Activated CD4-positive, alpha-beta memory T cell treated with anti-CD3 and anti-CD28 coated beads for 36 hours (primary cell): Measurements from ENCODE around the gene PPP2CA. TPM values are rescaled to one million over a fixed set of nuclear protein-coding genes. Genes with fewer than 3 reads are reported as not detected.
"Not testable (repeated sequence)": the region's sequence is repeated elsewhere in the genome, so short reads cannot be mapped to it uniquely, and the experiment has no call there.

Experiments
- CTCF ChIA-PET: fragments of 350-600 bp; sonication (Branson Sonifier 250); formaldehyde crosslinking; loops from one replicate; lab custom pipeline; 2021; ENCODE audit warnings: antibody characterized with exemption, inconsistent platforms; lab: Charles Lee
- POLR2A ChIA-PET: fragments of 350-600 bp; sonication (Branson Sonifier 250); formaldehyde crosslinking; loops from one replicate; lab custom pipeline; 2021; ENCODE audit warnings: antibody characterized with exemption; lab: Charles Lee
- DNase-seq: peaks from one replicate; pipeline ENCODE4 v3.0.0-alpha.2; 2020
- H3K27ac Mint-ChIP-seq: one replicate; pipeline ENCODE4 v1.8.0; 2021; ENCODE audit warnings: mixed read lengths
- H3K27me3 Mint-ChIP-seq: one replicate; pipeline ENCODE4 v1.8.0; 2021; ENCODE audit warnings: mixed read lengths
- H3K36me3 Mint-ChIP-seq: one replicate; pipeline ENCODE4 v1.8.0; 2021; ENCODE audit warnings: mixed read lengths
- H3K4me1 Mint-ChIP-seq: one replicate; pipeline ENCODE4 v1.8.0; 2021; ENCODE audit warnings: low read depth, mixed read lengths
- H3K4me3 Mint-ChIP-seq: one replicate; pipeline ENCODE4 v1.8.0; 2021; ENCODE audit warnings: mild to moderate bottlenecking, mixed read lengths
- H3K9me3 Mint-ChIP-seq: one replicate; pipeline ENCODE4 v1.8.0; 2021; ENCODE audit warnings: mixed read lengths
- intact Hi-C: fragments of 100-400 bp; cut with micrococcal nuclease; formaldehyde crosslinking; loops from one replicate; pipeline ENCODE4 v1.15.1; 2023
- total RNA-seq, 2 experiments: library from RNA; stranded (reverse); gene quantifications; one replicate each; pipeline ENCODE4 v1.2.3, GENCODE V29; 2021

Gene PPP2CA
- total RNA-seq, 2 experiments from 2014 or later: 144 to 164 TPM

DNA sequence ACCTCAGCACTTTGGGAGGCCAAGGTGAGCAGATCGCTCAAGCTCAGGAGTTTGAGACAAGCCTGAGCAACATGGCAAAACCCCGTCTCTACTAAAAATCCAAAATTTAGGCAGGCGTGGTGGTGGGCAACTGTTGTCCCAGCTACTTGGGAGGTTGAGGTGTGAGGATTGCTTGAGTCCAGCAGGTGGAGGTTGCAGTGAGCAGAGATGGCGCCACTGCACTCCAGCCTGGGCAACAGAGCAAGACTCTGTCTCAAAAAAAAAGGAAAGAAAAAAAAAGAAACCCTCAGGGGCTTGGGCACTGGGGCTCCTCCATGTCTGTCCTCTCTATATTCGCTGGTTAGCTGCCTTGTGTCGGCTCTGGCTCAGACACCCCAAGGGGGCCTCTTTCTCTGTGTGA, 10.9 kb upstream of the PPP2CA start:
- H3K4me1 Mint-ChIP-seq: no peaks in the 10 kb centered on the region

GRCh38 chr5:134236318-134236717, 10.4 kb upstream of the PPP2CA start:
- Mint-ChIP-seq H3K27ac (no peak overlapping the region), H3K9me3 (no peaks in the 10 kb centered on the region), H3K4me1 (no peaks in the 10 kb centered on the region), H3K36me3 (no peaks in the 10 kb centered on the region), H3K4me3 (no peak overlapping the region), H3K27me3 (no peaks in the 10 kb centered on the region)
- no peak for DNase-seq
- intact Hi-C loops: no loop called here
- CTCF ChIA-PET: interaction anchor here (0.5 to 1.6 kb wide), 5 partner anchors 9 to 553 kb away, joined by 3 to 4 read pairs (median 3); no protein-coding TSS in a partner anchor
- POLR2A ChIA-PET: interaction anchor here (1.9 kb wide), 1 partner anchor 10 kb away, joined by 5 read pairs; the partner anchor contains the start of gene PPP2CA

More for the DNA sequence above, 10.9 kb upstream of the PPP2CA start:
- Mint-ChIP-seq H3K9me3 (no peaks in the 10 kb centered on the region), H3K36me3 (no peaks in the 10 kb centered on the region), H3K27me3 (no peaks in the 10 kb centered on the region), H3K4me3 (no peak overlapping the region), H3K27ac (no peak overlapping the region)
- DNase-seq: no peak
- ChIA-PET CTCF (interaction anchor here (0.9 to 1.6 kb wide), 4 partner anchors 10 to 197 kb away, joined by 3 to 4 read pairs (median 3); no protein-coding TSS in a partner anchor), POLR2A (interaction anchor here (1.9 kb wide), 1 partner anchor 10 kb away, joined by 5 read pairs; the partner anchor contains the start of gene PPP2CA)
- intact Hi-C loops: no loop called here

DNA sequence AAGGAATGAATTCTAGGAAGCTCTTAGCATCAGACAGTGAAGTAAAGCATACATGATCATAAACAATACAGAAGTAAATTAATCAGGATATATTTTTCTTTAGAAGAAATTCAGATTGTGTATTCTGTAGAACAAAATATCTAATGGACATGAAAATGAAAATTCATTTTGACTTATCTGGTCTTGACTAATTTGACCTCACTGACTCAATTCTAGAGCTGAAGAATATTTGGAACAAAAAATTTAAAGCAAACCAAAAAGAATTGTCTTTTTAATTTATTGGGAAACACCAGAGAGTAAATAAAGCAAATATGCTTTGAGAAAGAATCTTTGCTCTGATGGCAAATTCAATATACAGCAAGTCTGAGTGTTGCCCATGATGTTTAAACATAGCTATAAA, 2.8 kb upstream of the PPP2CA start:
- Mint-ChIP-seq H3K9me3 (no peaks in the 10 kb centered on the region), H3K36me3 (peaks cover 18% of the 10 kb centered on the region)
- POLR2A ChIA-PET: no interaction called here

GRCh38 chr5:134227776-134228175, 1.9 kb upstream of the PPP2CA start:
- no peak overlapping the region for H3K27ac Mint-ChIP-seq
- intact Hi-C loops: loop anchor here (5.0 to 10.0 kb wide), 6 partner anchors 60 to 1493 kb away; partner anchors contain the start of genes KIF3A, PCBD2 and VDAC1

More for the DNA sequence above, 2.8 kb upstream of the PPP2CA start:
- H3K4me3 Mint-ChIP-seq: no peak overlapping the region
- CTCF ChIA-PET: interaction anchor here (1.3 kb wide), 1 partner anchor 20 kb away, joined by 3 read pairs; no protein-coding TSS in a partner anchor
- no peak overlapping the region for H3K27ac Mint-ChIP-seq
- no peaks in the 10 kb centered on the region for H3K27me3 Mint-ChIP-seq
- DNase-seq: no peak
- intact Hi-C loops: loop anchor here (5.0 to 10.0 kb wide), 6 partner anchors 59 to 1494 kb away; partner anchors contain the start of genes KIF3A, PCBD2 and VDAC1
- H3K4me1 Mint-ChIP-seq: peaks cover 27% of the 10 kb centered on the region

GRCh38 chr5:134227259-134227658, 1.4 kb upstream of the PPP2CA start:
- ChIA-PET POLR2A (interaction anchor here (1.0 to 3.2 kb wide), 4 partner anchors 9 to 145 kb away, joined by 3 to 42 read pairs (median 4); partner anchors contain the start of gene SKP1), CTCF (interaction anchor here (0.6 to 3.2 kb wide), 6 partner anchors 9 to 511 kb away, joined by 3 to 11 read pairs (median 3); partner anchors contain the start of gene CAMLG)
- peak overlapping the region; percentile 95 for H3K4me3 Mint-ChIP-seq
- intact Hi-C loops: loop anchor here (5.0 to 10.0 kb wide), 6 partner anchors 60 to 1492 kb away; partner anchors contain the start of genes KIF3A, PCBD2 and VDAC1
- H3K9me3 Mint-ChIP-seq: no peaks in the 10 kb centered on the region
- peaks cover 23% of the 10 kb centered on the region for H3K36me3 Mint-ChIP-seq
- H3K4me1 Mint-ChIP-seq: peaks cover 38% of the 10 kb centered on the region
- peak overlapping the region; percentile 97 for H3K27ac Mint-ChIP-seq
- DNase-seq: peak; percentile 22
- H3K27me3 Mint-ChIP-seq: no peaks in the 10 kb centered on the region

More at GRCh38 chr5:134227776-134228175, 1.9 kb upstream of the PPP2CA start:
- H3K27me3 Mint-ChIP-seq: no peaks in the 10 kb centered on the region
- POLR2A ChIA-PET: interaction anchor here (1.0 to 3.2 kb wide), 2 partner anchors 14 to 52 kb away, joined by 3 to 42 read pairs; partner anchors contain the start of gene SKP1
- no peak for DNase-seq
- CTCF ChIA-PET: interaction anchor here (1.0 to 3.2 kb wide), 3 partner anchors 9 to 359 kb away, joined by 3 to 11 read pairs (median 3); no protein-coding TSS in a partner anchor
- H3K36me3 Mint-ChIP-seq: peaks cover 21% of the 10 kb centered on the region
- peak overlapping the region; percentile 95 for H3K4me3 Mint-ChIP-seq
- no peaks in the 10 kb centered on the region for H3K9me3 Mint-ChIP-seq
- peaks cover 33% of the 10 kb centered on the region for H3K4me1 Mint-ChIP-seq

- intact Hi-C loops: loop anchor here (1.0 to 10.0 kb wide), 11 partner anchors 49 to 1492 kb away; partner anchors contain the start of genes CAMLG, JADE2, KIF3A and PCBD2
- CTCF ChIA-PET: interaction anchor here (0.6 to 3.2 kb wide), 8 partner anchors 10 to 512 kb away, joined by 3 to 11 read pairs (median 4); partner anchors contain the start of gene CAMLG
- Mint-ChIP-seq H3K4me1 (peaks cover 43% of the 10 kb centered on the region), H3K27ac (peak overlapping the region; percentile 97), H3K4me3 (peak overlapping the region; percentile 95), H3K36me3 (peaks cover 27% of the 10 kb centered on the region), H3K9me3 (no peaks in the 10 kb centered on the region), H3K27me3 (no peaks in the 10 kb centered on the region)
- POLR2A ChIA-PET: interaction anchor here (0.6 to 3.2 kb wide), 15 partner anchors 8 to 1175 kb away, joined by 3 to 42 read pairs (median 4); partner anchors contain the start of genes CAMLG, HSPA4, SKP1 and VDAC1
- no peak for DNase-seq
These were observed 744 bp upstream of the PPP2CA start for GRCh38 chr5:134226441-134227192.

GRCh38 chr5:134224888-134225779, 739 bp downstream of the PPP2CA start:
- ChIA-PET CTCF (interaction anchor here (1.1 to 3.2 kb wide), 8 partner anchors 11 to 362 kb away, joined by 3 to 11 read pairs (median 7); partner anchors contain the start of gene SKP1), POLR2A (interaction anchor here (0.6 to 3.2 kb wide), 15 partner anchors 9 to 1173 kb away, joined by 3 to 42 read pairs (median 4); partner anchors contain the start of genes CAMLG, HSPA4, SKP1 and UBE2B)
- DNase-seq: peak; percentile 78
- no peaks in the 10 kb centered on the region for H3K9me3 Mint-ChIP-seq
- H3K36me3 Mint-ChIP-seq: peaks cover 36% of the 10 kb centered on the region
- H3K27ac Mint-ChIP-seq: peak overlapping the region; percentile 97
- intact Hi-C loops: loop anchor here (2.0 to 10.0 kb wide), 7 partner anchors 62 to 1490 kb away; partner anchors contain the start of genes C5orf24, KIF3A, PCBD2 and VDAC1
- H3K27me3 Mint-ChIP-seq: no peaks in the 10 kb centered on the region
- H3K4me1 Mint-ChIP-seq: peaks cover 56% of the 10 kb centered on the region
- peak overlapping the region; percentile 95 for H3K4me3 Mint-ChIP-seq

DNA sequence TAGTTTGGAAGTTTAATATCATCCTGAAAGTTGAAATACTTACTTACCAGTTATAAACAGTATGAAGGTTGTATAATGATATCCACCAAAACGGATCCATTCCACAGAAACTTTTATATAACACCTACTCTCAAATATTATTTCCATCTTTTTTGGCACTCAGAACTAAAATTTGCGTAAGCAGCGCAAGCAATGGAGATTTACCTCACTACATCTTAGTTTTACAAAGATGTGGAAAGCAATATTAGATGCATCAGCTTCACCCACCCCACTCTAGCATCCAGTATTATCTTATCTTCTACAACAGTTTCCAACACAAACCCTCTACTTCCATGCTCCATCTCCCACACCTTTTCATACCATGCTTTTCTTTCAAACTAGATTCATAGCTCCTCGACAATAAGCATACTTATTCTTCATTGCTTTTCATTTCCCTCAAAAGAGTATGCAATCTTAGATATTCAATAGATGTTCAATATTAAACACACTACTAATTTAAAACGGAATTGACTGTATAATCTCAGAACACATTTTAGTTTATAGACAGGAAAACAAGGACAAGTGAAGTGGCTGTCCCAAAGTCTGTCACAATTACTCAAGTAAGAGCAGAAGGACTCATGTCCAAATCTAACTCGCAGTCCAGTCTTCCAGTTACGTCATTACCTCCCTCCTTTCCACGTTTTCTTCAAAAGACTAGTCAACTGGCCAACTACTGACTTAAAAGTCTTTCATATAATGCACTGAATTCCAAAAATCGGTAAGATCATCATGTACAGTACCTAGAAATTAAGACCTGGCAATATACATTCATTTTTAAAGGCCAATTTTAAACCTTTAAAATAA, 2.2 kb downstream of the PPP2CA start:
- Mint-ChIP-seq H3K9me3 (no peaks in the 10 kb centered on the region), H3K4me3 (peak overlapping the region; percentile 95), H3K27ac (peak overlapping the region; percentile 97), H3K4me1 (peaks cover 65% of the 10 kb centered on the region), H3K27me3 (no peaks in the 10 kb centered on the region), H3K36me3 (peaks cover 39% of the 10 kb centered on the region)
- CTCF ChIA-PET: interaction anchor here (0.7 to 1.3 kb wide), 5 partner anchors 9 to 184 kb away, joined by 3 to 4 read pairs (median 3); no protein-coding TSS in a partner anchor
- POLR2A ChIA-PET: interaction anchor here (1.9 kb wide), 1 partner anchor 46 kb away, joined by 6 read pairs; the partner anchor contains the start of gene SKP1
- DNase-seq: no peak
- intact Hi-C loops: loop anchor here (2.0 to 10.0 kb wide), 3 partner anchors 621 to 1489 kb away; partner anchors contain the start of genes C5orf24, KIF3A and PCBD2

GRCh38 chr5:134221690-134222089, 4.2 kb downstream of the PPP2CA start:
- peak overlapping the region; percentile 77 for H3K27ac Mint-ChIP-seq
- H3K36me3 Mint-ChIP-seq: peaks cover 40% of the 10 kb centered on the region
- intact Hi-C loops: loop anchor here (10.0 kb wide), 2 partner anchors 683 to 1487 kb away; partner anchors contain the start of genes KIF3A and PCBD2
- not testable (repeated sequence) for H3K9me3 Mint-ChIP-seq, DNase-seq, H3K27me3 Mint-ChIP-seq, H3K4me3 Mint-ChIP-seq
- CTCF ChIA-PET: interaction anchor here (1.0 to 1.6 kb wide), 3 partner anchors 37 to 83 kb away, joined by 3 to 8 read pairs (median 5); no protein-coding TSS in a partner anchor
- H3K4me1 Mint-ChIP-seq: peaks cover 66% of the 10 kb centered on the region
- POLR2A ChIA-PET: interaction anchor here (0.5 to 1.3 kb wide), 2 partner anchors 218 to 426 kb away, joined by 4 read pairs; no protein-coding TSS in a partner anchor
